Activated CD4-positive, alpha-beta T cell treated with anti-CD3 and anti-CD28 coated beads, Interleukin-2, amount 50 U/mL, for 16 hours (primary cell): ENCODE data around the gene SYT3.
A peak's percentile ranks its signal among the peaks of the same experiment; 100 is the strongest.

Experiments used
- DNase-seq: peaks from one replicate; pipeline ENCODE4 v3.0.0-alpha.2; 2020

SYT3 gene

DNA sequence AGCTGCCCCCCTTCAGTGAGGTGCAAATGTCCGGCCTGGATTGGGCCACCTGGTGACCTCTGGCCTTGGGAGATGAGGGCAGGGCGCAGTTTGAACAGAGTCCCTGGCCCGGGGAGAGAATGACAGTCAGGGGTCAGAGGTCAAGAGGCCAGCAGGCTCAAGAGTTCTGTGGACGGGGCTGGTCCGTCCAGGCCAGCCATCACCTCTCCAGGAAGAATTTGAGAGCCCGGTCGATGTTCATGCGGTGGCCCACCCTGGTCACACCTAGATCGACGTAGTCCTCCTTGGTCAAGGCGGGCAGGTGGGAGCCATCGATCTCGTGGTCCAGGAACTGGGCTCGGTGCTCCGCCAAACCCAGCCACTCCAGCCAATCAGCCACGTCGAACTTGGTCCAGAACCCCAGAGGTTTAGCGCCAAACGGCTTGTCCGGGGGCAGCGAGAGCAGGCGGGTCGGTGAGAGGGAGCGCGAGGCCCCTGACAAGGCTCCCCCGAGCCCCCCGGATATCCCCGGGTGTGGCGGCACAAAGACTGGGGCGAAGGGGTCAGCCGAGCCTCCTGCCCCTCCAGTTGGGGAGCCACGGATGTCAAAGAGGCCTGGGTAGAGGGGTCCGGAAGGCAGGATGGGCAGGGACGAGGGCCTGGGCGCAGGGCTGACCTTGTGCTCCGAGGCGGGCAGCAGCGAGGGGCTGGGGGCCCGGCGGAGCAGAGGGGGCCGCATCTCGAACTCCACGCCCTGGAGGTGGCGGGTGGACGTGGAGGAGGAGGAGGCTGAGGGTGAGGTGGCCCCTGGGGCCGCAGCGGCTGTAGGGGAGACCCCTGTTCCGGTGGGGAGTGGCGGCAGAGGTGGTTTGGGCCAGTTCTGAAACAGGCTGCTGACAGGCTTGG is 22.3 kb upstream of the SYT3 start:
- no peak for DNase-seq

DNA sequence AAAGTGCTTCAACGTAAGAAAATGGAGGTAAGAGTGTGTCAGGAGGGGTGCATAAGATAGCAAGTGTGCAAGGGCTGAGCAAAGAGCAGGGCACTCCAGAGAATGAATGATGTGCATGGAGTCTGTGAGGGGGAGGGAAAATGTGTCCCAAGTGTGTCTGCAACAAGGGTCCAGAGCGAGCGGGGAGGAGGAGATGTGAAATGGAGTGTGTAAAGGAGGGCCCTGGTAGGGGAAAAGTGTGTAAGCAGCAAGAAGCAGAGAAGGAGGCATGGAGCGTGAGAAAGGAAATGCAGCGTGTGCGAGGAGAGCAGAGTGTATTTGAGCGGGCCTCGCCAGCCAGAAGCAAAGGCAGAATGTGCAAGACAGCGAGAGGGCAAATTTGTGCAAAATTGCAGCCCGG is 21.3 kb upstream of the SYT3 start:
- no peak for DNase-seq

DNA sequence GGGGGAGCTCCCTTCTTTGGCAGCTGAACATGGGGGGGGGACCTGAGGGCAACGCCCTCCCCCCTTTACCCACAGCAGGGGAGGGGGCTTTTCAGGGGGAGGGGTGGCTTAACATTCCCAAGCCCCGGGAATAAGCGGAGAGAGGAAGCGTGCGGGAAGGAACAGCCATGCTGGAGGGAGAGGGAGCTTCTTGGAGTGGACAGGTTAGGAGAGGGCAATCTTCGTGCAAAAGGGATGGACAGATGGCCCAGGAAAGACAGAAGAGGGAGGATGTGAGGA is 20.3 kb upstream of the SYT3 start:
- no peak for DNase-seq

DNA sequence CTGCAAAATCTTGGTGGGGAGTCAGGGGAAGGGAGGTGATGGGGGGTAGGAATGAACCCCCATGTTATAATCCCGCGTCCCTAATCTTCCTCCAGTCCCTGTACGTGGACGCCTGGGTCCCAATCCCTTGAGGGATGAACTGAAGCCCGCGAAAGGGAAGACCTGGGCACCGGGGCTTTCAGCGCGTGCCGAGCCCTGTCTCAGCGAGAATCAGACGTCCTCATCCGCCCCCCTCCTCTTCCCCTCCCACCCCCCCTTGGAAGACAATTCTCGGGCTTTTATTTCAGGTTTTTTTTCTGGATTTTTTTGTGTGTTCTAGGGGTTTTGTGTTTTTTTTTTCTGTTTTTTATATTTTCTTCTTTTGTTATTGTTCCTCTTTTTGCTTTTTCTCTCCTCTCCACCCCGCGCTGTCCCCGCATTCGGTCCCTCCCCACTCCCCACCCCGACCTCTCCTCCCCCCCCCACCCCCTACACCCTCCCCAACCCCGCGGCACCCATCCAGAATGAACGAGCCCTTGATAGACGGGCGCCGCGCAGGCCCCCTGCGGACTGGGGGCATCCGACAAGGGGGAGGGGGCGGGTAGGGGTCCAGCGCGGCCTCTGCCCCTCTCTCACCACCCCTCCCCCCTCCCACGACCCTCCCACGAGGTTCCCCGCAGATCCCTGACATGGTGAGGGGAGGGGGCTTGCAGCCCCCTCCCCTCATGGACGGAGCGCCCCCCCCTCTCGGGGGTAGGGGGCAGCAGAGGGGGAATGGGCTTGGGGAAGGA is 19.8 kb upstream of the SYT3 start:
- DNase-seq: no peak

DNA sequence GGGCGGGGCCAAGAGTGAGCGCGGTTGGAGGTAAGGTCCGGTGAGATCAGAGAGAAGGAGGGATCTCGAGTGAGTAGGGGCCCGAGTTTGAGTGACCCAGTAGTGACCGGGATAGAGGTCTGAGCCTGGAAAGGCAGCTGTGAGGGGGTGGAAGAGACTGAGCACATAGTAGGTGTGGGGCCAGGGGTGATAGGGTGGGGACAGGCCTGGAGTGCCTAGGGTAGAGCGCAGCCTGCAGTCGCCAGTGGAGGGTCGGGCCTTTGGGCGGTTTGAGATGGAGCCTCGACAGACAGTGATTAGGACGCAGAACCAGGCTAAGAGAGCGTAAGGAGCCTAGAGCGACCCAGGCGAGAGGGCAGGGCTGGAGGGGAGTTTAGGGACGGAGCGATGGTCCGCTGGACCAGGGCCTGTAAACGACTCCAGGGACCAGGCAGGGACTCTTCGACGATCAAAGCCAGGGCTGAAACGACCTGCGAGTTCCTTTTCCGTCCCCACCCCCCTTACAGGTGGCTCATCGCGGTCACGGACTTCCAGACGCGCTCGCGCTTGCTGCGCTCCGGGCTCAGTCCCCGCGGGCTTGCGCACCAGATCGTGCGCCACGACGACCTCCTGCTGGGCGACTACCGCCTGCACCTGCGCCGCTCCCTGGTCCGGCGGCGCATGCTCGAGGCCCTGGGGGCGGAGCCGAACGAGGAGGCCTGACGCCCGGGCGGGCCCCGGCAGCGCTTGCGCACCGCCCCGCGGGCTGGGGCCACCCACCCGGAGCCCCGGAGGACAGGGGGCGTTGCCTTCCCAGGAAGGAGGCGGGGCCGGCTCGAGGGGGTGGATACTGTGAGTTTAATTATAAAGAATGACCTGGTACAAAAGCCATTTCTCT is 19.0 kb upstream of the SYT3 start:
- peak; percentile 76 for DNase-seq

DNA sequence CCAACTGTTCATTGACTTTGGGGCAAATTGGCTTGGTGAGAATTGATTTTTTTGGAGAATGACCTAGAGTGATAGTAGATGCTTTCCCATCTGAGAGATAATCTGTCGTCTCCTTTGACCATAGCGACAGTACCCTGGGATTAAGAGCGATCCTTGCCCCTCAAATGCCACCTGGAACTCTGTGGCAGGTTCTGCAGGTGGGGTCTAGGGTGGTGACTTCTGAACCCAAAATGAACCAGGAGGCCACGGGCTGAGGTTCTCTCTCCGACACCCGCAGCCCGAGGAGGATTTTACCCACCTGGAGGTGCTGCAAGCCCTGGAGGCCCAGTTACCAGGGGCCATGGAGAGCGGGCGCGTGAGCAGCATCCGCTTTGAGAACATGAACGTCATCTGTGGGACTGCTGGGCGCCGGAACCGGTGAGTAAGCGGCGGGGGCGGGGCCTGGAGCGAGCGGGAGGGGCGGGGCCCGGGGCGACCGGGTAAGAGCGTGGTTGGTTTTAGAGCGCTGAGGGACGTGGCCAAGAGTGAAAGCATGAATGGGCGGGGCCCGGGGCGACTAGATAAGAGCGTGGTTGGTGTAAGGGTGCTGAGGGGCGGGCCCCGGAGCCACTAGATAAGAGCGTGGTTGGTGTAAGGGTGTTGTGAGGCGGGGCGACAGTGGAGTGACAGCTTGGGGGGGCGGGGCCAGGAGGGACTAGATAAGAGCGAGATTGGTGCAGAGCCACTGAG is 18.2 kb upstream of the SYT3 start:
- peak; percentile 94 for DNase-seq

DNA sequence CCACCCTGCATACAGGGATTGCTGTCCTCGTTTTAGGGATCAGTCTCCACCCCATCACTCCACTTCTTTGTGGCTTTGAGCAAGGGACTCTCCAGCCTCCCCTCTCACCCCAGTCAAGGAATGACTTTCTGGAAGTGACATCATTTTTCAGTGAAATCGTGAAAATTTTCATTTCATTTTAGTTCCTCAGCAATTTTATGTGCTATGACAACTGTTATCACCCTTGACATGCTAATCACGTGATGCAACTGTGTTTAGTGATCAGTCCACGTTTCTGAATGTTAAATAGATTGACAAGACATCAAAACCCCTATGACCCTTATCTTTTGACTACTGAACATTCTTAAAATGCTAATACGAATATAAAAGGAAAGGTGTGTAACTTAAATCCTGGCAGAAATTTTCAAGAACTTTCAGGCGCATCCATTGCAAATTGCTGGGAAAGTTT is 17.6 kb upstream of the SYT3 start:
- DNase-seq: peak; percentile 17

DNA sequence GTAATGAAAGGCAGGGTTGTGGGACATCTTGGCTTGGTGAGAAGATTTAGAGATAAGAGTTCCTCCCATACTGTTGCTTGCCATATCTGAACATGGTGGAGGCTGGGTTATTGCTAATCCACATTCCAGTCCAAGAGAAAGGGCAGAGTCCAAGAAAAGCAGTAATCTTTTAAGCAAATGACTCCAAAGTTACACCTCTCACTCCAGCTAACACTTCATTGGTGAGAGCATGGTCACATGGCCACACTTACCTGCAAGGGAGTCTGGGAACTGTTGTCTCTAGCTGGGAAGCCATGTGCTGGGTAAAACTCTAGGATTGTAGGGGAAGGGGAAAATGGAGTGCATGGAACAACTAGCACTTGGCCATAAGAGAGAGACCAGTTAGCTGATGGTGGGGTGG is 15.2 kb upstream of the SYT3 start:
- no peak for DNase-seq

DNA sequence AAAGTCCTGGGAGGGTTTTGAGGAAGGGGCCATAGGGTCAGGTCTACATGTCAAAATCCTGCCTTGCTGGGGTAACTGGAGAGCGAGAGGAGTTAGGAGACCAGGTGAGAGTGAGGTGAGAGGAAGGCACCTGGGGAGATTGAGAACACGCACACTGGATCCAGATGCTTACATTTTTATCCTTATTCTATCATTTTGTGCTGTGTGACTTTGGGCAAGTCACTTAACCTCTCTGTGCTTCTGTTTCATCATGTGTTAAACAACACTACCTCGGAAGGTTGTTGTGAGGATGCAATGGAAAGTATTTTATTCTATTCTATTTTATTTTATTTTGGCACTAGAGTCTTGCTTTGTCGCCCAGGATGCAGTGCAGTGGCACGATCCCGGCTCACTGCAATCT is 13.0 kb upstream of the SYT3 start:
- no peak for DNase-seq

DNA sequence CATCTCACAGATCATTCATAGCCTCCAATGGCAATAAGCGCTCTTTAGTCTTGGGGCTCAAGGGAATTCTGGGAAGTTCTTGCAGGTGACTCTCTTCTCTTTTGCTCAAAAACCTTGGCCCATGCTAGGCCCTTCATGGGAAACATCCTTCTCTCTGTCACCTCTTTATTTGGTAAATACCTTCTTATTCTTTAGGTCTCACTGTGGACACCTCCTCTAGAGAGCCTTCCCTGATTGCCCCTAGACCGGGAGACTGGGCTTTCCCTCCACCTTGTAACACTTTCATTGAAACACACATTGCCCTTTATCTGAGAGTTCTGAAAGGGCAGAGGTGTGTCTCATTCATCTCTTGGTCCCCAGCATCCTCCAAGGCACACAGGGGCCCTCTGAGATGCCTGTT is 11.5 kb upstream of the SYT3 start:
- DNase-seq: no peak

DNA sequence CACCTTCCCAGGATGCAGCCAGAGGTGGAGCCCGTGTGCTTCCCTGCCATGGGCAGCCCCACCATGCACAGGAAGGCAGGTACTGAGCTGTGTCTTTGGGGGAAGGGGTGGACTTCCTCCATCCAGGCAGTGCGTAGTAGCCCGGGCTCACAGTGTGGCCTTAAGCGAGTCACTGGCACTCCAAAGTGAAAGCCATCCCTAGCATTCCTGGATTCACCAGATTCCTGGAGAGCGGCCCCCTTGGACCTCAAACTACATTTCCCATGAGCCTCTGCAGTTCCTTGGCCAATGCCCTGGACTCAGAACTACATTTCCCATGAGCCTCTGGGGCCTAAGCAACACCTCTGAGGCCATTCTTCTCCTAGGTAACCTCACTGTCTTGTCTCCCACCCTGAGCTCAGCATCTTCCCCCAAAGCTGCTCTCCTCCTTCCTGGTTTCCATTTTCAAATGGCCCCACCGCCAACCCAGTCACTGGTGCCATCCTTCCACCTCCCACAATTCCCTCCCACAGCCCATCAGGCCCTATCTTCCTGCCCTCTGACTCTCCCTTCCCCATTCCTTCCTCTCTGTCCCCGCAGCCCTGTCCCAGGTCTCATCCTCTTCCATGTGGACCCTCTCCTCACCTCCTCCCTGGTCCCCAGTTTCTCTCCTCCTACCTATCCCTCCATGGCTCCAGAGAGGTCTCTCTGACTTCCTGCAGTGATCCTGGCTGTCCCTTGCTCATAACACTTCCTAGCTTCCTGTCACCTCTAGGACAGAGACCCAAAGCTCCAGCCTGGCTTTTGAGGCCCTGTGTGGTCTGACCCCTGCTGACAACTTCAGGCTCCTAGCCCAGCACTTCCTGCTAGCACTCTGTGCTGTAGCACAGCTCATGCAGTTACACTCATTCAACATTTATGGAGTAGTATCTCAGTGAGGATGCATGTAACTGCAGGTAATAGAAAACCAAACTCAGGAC is 10.0 kb upstream of the SYT3 start, which contains the start of gene C19orf81:
TSS of gene C19orf81 (plus strand) at position 13 of the 959 bp plus-strand sequence. CDS start at position 13, 0 bp downstream.
- DNase-seq: peak; percentile 15

DNA sequence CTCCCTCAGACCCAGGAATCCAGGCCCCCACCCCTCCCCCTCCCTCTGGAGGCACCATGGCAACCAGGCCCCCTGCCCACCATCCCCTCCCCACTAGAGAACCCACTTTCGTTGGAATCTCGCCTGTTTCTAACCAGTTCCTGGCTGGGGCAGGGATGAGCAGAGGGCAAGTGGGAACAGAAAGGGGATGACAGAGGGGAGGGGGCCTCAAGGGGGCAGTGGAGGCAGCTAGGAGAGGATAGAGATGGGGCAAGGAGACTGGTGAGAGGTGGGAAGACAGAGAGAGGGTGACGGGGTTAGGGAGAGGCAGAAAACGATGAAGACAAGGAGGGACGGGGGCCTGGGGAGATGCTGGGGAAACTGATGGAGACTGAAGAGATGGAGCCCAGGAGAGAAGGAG is 9.0 kb upstream of the SYT3 start:
- no peak for DNase-seq

DNA sequence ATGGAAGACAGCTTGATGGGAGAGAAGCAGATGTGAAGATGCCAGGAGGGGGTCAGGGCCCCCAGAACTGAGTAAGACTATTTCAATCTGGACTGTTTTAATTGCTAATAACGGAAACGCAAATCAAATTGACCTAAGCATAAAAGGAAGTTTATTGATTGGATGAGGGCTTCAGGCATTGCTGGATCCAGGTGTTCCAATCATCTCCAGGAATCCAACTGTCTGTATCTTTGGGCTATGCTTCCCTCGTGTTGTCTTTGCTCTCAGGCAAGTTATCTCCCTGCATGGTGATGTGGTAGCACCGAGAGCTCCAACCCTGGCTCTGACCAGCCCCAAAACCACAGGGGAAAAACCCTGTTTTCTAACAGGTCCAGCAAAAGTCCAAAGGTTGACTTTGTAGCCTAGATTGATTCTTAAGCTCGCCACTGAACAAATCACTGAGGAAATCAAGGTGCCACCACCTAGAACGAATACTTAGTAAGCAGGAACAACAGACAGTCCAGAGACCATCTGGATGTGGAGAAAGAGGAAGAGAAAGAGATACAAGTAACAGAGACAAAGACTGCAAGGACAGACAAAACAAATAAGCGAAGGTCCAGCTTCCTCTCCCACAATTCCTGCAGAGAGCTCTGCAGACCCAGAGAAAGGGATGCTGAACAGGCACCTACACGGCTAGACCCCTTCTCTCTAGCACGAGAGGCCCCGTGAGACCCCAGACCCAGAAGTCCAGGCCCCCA is 8.4 kb upstream of the SYT3 start:
- DNase-seq: no peak

DNA sequence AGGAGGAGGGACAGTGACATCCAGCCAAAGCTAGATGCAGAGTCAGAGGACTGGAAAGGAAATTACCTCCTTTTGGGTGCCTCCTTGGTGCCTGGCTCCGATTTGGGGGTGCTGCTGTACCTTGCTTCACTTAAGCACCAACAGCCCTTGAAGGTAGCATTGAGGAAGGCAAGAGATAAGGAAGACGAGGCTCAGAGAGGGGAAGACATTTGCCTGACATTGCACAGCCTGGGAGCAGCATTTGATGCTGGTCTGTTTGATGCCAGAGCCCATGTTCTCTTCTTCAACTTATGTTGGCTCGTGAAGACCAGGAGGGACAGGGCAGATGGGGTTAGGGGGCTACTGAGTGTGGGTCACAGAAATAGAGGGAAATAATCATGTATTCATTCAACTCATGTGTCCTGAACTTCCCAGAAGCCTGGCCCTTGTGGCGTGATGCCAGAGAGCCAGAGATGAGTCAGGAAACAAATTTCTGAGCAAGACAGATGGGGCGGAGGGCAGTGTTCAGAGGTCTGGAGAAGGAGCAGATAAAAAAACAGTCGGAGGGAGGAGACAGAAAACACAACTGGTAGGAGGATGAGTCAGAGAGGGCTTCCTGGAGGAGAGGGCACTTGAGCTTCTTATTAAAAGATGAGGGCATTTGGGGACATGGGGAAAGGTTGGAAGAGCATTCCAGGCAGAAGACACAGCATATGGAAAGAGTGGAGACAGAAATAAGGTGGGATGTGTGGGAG is 6.6 kb upstream of the SYT3 start:
- no peak for DNase-seq

DNA sequence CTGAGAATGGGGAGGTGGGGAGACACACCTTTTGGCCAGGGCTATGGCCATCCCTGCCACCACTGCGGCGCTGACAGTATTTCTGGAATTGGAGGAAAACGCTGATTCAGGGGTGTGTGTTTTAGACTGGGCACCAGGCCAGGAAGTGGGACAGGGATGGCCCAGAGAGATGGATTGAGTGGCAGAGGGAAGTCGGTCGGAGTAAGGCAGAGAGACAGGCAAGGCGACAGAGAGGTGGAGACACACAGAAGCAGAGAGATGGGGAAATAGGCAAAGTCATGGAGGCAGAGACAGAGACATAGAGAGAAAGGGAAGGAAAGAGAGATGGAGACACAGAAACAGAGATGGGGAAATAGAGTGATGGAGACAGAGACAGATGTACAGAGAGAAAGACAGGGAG is 5.4 kb upstream of the SYT3 start:
- DNase-seq: no peak

DNA sequence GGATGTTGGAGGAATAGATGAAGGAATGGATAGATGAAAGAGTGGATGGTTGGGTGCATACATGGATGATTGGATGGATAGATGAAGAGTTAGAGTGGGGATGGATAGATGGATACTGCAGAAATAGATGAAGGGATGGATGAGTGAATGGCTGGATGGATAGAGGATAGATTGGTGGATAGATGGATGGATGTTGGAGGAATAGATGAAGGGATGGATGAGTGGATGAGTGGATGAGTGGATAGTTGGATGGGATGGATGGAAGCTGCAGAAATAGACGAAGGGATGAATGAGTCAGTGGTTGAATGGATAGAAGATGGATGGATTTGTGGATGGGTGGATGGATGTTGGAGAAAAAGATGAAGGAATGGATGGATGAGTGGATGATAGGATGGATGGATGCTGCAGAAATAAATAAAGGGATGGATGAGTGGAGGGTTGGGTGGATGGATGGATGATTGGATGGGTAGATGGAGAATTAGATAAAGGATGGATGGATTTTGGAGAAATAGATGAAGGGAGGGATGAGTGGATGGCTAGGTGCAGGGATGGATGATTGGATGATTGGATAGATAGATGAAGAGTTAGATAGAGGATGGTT is 4.7 kb upstream of the SYT3 start:
- DNase-seq: no peak

DNA sequence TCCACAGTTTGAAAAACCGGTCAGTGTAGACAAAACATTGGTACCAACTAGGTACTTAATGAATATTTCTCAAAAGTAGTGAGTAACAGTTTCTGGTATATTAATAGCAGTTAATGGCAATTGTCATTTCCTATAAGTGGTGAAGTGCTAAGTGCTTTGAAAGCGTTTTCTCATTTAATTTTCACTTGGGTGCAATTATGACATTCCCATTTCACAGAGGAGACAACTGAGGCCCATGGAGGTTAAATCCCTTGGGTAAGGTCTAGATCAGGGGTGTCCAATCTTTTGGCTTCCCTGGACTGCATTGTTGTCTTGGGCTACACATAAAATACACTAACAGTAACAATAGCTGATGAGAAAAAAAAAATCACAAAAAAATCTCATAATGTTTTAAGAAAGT is 687 bp upstream of the SYT3 start:
- no peak for DNase-seq

DNA sequence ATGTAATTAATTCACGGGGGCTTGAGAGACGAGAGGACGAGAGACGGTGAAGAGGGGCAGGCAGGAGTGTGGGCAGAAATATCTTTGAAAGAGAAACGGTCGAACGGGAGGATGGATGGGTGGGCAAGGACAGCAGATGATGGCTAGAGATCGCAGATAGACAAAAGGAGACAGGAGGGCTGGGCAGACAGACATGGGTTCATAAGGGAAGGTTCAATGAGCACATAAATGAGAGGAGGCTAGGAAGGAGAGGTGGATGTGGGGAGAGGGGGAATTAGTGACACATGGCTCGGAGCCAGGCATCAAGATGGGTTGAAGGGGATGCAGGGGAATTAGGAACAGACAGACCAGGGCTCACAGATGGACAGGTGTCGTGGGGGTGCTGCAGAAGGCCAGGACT is 1.1 kb downstream of the SYT3 start:
- DNase-seq: no peak

DNA sequence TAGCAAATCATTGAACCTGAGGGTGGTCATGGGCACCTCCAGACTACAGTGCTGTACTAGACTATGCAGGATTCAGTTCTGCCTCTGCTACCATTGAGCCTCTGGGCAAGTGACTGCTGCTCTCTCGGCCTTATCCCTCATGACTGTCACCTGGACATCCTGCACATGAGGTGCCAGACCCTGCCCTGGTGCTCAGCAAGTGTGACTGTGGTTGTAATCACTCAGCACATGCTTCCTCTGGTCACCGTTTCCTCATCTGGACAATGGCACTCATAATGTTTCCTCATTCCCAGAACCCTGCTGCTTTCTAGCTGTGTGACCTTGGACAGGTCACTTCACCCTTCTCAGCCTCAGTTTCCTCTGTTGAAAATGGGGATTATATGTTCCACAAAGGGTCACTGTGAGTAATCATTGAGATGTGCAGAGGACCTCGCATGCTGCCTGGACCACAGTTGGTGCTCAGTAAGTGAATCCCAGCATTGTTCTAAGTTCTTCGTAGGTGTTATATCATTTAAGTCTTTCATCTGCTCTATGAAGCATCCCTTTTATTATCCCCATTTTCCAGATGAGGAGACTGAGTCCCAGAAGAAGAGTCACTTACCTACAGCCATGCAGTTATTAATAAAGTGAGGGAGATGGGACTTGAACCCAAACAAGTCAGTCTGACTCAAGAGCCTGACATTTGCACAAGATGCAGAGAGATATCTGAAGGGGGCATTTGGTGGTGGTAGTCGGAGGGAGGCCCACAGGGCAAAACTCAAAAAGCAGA is 3.2 kb downstream of the SYT3 start:
- DNase-seq: no peak
